ENCODE results near the gene MX2. TPM values are rescaled to one million over a fixed set of nuclear protein-coding genes. Genes with fewer than 3 reads are reported as not detected.

Gene MX2
- total RNA-seq, 1 experiment from 2014 or later, result 0.15 TPM

DNA sequence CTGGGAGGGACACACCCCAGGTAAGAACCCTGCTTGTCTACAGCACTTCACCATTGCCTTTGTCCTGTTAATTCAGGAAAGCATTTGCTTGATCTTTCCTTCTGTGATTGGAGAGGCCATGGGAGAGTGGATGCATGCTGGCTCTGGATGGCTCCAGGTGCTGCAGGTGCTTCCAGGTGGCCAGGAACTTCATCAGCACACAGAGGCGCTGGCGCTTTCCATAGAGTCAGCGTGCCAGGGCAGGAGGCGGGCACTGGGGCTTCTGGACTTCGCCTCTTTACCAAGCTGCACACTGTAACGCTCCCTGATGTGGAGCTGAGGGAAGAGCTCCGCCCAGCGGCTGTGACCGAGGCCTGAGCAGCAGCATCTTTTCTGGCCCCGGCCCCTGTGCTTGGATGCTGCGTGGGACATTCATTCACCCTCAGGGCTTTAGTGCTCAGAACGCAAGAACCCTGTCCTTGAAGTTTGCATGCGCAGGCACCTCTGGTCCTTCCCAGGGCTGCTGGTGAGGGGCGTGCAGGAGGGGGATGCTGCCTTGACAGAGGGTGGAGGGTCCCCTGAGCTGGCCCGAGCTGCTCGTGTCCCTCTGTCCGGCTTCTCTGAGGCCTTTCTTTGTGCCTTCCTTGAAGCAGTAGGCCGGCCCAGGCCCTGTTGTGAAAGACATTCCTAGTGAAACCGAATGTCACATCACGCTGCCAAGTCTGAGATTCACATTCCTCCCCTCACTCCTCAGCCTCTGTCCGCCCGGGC is 1.6 kb upstream of the MX2 start:
- no peaks in the 10 kb centered on the region; the same call in 1 of the 2 replicates for H3K4me1 ChIP-seq (ENCODE audit: insufficient read depth, low read length)
- no peak overlapping the region for H3K27ac ChIP-seq (ENCODE audit: low read length)
- no peaks in the 10 kb centered on the region for H4K20me1 ChIP-seq (ENCODE audit: low read length)
- BruUV-seq (replicated peaks), result no TSS peak
- H3K9me2 ChIP-seq (replicated peaks; ENCODE audit: low read length), result no peaks in the 10 kb centered on the region
- H3K27me3 ChIP-seq (ENCODE audit: low read length), result peaks cover 17% of the 10 kb centered on the region
- intact Hi-C loops (cut with micrococcal nuclease), result loop anchor here (1.0 to 10.0 kb wide), 3 partner anchors 77 to 188 kb away; no protein-coding TSS in a partner anchor
- no peak overlapping the region for H3K4me3 ChIP-seq (ENCODE audit: low read length)
- ChIA-PET POLR2A (ENCODE audit: unreplicated experiment) (no interaction called here), CTCF (interaction anchor here (2.1 kb wide), 1 partner anchor 77 kb away, joined by 31 read pairs; no protein-coding TSS in a partner anchor)
- no peak overlapping the region for H3K4me2 ChIP-seq (ENCODE audit: low read length)
- TF ChIP-seq EZH2 (IDR thresholded peaks at IDR 0.05; ENCODE audit: low read length, unreplicated experiment), result no peak
- TF ChIP-seq, protein P1, sequence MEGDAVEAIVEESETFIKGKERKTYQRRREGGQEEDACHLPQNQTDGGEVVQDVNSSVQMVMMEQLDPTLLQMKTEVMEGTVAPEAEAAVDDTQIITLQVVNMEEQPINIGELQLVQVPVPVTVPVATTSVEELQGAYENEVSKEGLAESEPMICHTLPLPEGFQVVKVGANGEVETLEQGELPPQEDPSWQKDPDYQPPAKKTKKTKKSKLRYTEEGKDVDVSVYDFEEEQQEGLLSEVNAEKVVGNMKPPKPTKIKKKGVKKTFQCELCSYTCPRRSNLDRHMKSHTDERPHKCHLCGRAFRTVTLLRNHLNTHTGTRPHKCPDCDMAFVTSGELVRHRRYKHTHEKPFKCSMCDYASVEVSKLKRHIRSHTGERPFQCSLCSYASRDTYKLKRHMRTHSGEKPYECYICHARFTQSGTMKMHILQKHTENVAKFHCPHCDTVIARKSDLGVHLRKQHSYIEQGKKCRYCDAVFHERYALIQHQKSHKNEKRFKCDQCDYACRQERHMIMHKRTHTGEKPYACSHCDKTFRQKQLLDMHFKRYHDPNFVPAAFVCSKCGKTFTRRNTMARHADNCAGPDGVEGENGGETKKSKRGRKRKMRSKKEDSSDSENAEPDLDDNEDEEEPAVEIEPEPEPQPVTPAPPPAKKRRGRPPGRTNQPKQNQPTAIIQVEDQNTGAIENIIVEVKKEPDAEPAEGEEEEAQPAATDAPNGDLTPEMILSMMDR (conservative IDR thresholded peaks at IDR 0.05; ENCODE audit: low read depth, low read length), result peak; percentile 69
- H3F3A ChIP-seq (ENCODE audit: low read length, unreplicated experiment), result no peaks in the 10 kb centered on the region
- H2AFZ ChIP-seq (ENCODE audit: low read length), result no peak overlapping the region
- ATAC-seq (peak; percentile 85), DNase-seq (peak; percentile 66)
- no peaks in the 10 kb centered on the region for H3K9me3 ChIP-seq (ENCODE audit: low read length)
- no peaks in the 10 kb centered on the region for H3K79me2 ChIP-seq (ENCODE audit: low read length)
- no peaks in the 10 kb centered on the region for H3K36me3 ChIP-seq (ENCODE audit: low read depth, low read length)
- H3K9ac ChIP-seq (ENCODE audit: low read length), result no peak overlapping the region

DNA sequence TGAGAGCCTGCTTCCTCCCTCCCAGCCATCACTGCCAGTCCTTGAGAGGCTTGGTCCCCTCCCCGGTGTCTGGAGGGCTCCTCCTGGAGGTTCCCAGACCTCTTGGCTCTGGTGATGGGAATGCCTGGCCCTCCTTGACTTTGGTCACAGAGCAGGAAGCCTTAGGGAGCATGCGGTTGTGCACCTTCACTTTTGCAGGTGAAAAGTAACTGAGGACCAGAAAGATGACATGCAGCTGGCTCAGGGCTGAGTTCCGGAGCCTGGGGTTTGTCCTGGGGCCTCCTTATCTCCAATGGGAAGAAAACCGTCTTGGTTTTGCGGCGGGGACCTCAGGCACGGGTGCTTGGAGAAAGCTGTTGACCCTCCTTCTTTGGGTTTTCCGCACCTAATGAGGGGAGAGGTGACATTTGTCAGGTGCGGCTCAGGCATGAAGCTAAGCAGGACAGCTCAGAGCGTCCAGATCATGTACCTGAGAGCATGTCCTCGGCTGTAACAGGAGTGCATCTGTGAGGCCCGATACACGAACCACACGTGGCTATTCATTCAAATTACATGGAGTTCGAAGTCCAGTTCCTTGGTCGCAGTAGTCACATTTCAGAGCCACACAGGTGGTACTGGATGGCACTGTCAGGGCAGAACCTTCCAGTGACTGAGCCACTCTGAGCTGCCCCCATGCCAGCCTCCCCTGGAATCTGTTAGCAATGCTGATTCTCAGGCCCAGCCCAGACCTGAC is 608 bp upstream of the MX2 start:
- ChIA-PET POLR2A (ENCODE audit: unreplicated experiment) (no interaction called here), CTCF (interaction anchor here (0.6 to 2.1 kb wide), 3 partner anchors 77 to 85 kb away, joined by 3 to 31 read pairs (median 3); no protein-coding TSS in a partner anchor)
- H3K4me1 ChIP-seq (ENCODE audit: insufficient read depth, low read length), result peaks cover 1% of the 10 kb centered on the region
- H3K9me2 ChIP-seq (replicated peaks; ENCODE audit: low read length), result no peaks in the 10 kb centered on the region
- ATAC-seq (no peak), DNase-seq (no peak)
- intact Hi-C loops (cut with micrococcal nuclease), result loop anchor here (5.0 to 10.0 kb wide), 2 partner anchors 94 to 189 kb away; no protein-coding TSS in a partner anchor
- no peaks in the 10 kb centered on the region for H3K9me3 ChIP-seq (ENCODE audit: low read length)
- peak overlapping the region; percentile 25; the same call in 1 of the 2 replicates for H3K4me3 ChIP-seq (ENCODE audit: low read length)
- H2AFZ ChIP-seq (ENCODE audit: low read length), result no peak overlapping the region
- H3K36me3 ChIP-seq (ENCODE audit: low read depth, low read length), result no peaks in the 10 kb centered on the region
- TSS peak; percentile 58 for BruUV-seq (replicated peaks)
- H3K4me2 ChIP-seq (ENCODE audit: low read length), result peak overlapping the region; percentile 50
- no peak overlapping the region for H3K27ac ChIP-seq (ENCODE audit: low read length)
- TF ChIP-seq, protein P1 (conservative IDR thresholded peaks at IDR 0.05; ENCODE audit: low read depth, low read length), result no peak
- no peak for TF ChIP-seq EZH2phosphoT487 (IDR thresholded peaks at IDR 0.05; ENCODE audit: borderline replicate concordance, low read length)
- TF ChIP-seq EZH2 (IDR thresholded peaks at IDR 0.05; ENCODE audit: low read length, unreplicated experiment), result no peak
- H3K27me3 ChIP-seq (ENCODE audit: low read length), result peaks cover 9% of the 10 kb centered on the region
- no peaks in the 10 kb centered on the region for H3F3A ChIP-seq (ENCODE audit: low read length, unreplicated experiment)
- no peaks in the 10 kb centered on the region for H3K79me2 ChIP-seq (ENCODE audit: low read length)
- H4K20me1 ChIP-seq (ENCODE audit: low read length), result no peaks in the 10 kb centered on the region
- no peak overlapping the region for H3K9ac ChIP-seq (ENCODE audit: low read length)
